ENCODE results near the gene APC2.
"Not testable (repeated sequence)": the region's sequence is repeated elsewhere in the genome, so short reads cannot be mapped to it uniquely, and the experiment has no call there.

Gene APC2

DNA sequence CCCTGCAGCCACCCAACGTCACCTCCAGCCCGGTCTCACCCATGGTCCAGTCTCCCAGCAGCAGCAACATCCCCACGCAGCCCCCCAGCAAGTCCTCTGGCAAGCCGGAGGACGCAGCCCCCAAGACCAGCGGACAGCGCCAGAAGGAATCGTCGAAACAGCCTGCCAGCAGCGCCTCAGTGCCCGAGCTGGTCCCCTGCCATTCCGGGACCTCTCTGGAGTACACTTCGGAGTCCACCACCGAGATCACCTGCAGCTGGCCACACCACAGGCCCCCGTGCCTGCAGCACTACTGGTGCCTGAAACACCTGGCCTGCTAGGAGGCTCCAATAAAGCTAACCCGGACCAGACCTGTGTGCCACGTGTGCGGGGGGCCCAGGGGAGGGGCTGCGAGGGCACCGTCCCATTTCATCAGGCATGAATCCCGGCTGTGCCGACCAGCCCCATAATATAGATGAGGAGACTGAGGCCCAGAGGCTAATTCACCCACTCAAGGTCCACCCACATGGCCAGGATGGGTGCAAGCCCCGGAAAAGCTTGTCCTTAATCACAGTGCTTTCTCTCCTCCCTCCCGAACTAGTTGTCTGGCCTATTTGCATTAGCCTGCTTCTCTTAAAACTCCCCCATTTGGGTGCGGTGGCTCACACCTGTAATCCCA, 47.8 kb downstream of the APC2 start:
- in situ Hi-C loops (cut with MboI; ENCODE audit: low sequenced_read_pairs, unreplicated experiment) = no loop called here
- TF ChIP-seq CTCF (IDR thresholded peaks at IDR 0.05; ENCODE audit: borderline replicate concordance, control extremely low read depth, extremely low read depth, insufficient read depth, missing control alignments) = no peak
- DNase-seq (ENCODE audit: low spot score) = no peak

GRCh38 chr19:1499231-1499630, 49.3 kb downstream of the APC2 start:
- in situ Hi-C loops (cut with MboI; ENCODE audit: low sequenced_read_pairs, unreplicated experiment); DNase-seq (ENCODE audit: low spot score): not testable (repeated sequence)

DNA sequence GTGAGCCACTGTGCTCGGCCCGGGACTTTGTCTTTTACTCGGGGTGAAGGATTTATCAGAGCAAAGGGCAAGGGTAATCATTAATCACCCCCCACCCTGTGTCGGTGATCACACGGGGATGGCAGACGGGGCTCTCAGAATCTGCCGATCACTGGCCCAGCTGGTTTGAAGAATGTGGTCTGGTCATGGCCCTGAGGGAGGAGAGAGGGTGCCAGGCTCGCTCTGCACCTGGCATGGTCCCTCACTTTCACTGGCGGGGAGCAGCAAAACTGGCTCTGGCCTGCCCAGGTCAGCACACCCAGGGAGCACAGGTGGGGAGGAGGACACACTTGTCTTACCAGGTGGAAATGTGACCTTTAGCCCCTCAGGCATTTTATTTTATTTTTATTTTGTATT, 51.3 kb downstream of the APC2 start:
- in situ Hi-C loops (cut with MboI; ENCODE audit: low sequenced_read_pairs, unreplicated experiment) = no loop called here
- TF ChIP-seq CTCF (IDR thresholded peaks at IDR 0.05; ENCODE audit: borderline replicate concordance, control extremely low read depth, extremely low read depth, insufficient read depth, missing control alignments) = no peak

GRCh38 chr19:1502433-1503088, 52.6 kb downstream of the APC2 start:
- no peak for TF ChIP-seq CTCF (IDR thresholded peaks at IDR 0.05; ENCODE audit: borderline replicate concordance, control extremely low read depth, extremely low read depth, insufficient read depth, missing control alignments)
- DNase-seq (ENCODE audit: low spot score) = no peak
- in situ Hi-C loops (cut with MboI; ENCODE audit: low sequenced_read_pairs, unreplicated experiment) = no loop called here

More for the DNA sequence above, 51.3 kb downstream of the APC2 start:
- DNase-seq (ENCODE audit: low spot score) = no peak

GRCh38 chr19:1503089-1503924, 53.4 kb downstream of the APC2 start:
- peak; percentile 83 for TF ChIP-seq CTCF (IDR thresholded peaks at IDR 0.05; ENCODE audit: borderline replicate concordance, control extremely low read depth, extremely low read depth, insufficient read depth, missing control alignments)
- DNase-seq (ENCODE audit: low spot score) = peak; percentile 84
- in situ Hi-C loops (cut with MboI; ENCODE audit: low sequenced_read_pairs, unreplicated experiment) = no loop called here

- in situ Hi-C loops (cut with MboI; ENCODE audit: low sequenced_read_pairs, unreplicated experiment) = no loop called here
- no peak for DNase-seq (ENCODE audit: low spot score)
- no peak for TF ChIP-seq CTCF (IDR thresholded peaks at IDR 0.05; ENCODE audit: borderline replicate concordance, control extremely low read depth, extremely low read depth, insufficient read depth, missing control alignments)
Observed at GRCh38 chr19:1503925-1504773, 54.2 kb downstream of the APC2 start.

Measured in GM13976 (cell line).